Endothelial cell of umbilical vein (primary cell): Measurements from ENCODE around the gene DDX51. TPM values are rescaled to one million over a fixed set of nuclear protein-coding genes. Genes with fewer than 3 reads are reported as not detected.

Experiments
- BruUV-seq: library from RNA; stranded (reverse); fragments of 400-500 nt; replicated peaks from 2 replicates; lab custom pipeline; 2021; lab: Mats Ljungman, UMichigan
- CTCF ChIA-PET: fragments of 300-600, 350-600 bp; sonication (Branson Sonifier 250); formaldehyde crosslinking; loops from one replicate; lab custom pipeline; 2021; ENCODE audit warnings: antibody characterized with exemption, inconsistent platforms; lab: Charles Lee
- POLR2A ChIA-PET: fragments of 300-600, 350-600 bp; sonication (Branson Sonifier 250); formaldehyde crosslinking; loops from one replicate; lab custom pipeline; 2021; ENCODE audit warnings: antibody characterized with exemption, inconsistent platforms; lab: Charles Lee
- DNase-seq: peaks from one replicate; pipeline ENCODE4 v3.0.0-alpha.2; 2011; ENCODE audit warnings: low read depth, low spot score
- FAIRE-seq: peaks from 2 replicates; lab custom pipeline; 2011; peaks lifted over from hg19 to GRCh38; lab: Jason Lieb, UNC
- H2AFZ ChIP-seq: 2 replicates; pipeline ENCODE4 v1.6.0; 2012; ENCODE audit warnings: low read depth, low read length, control low read depth, inconsistent platforms
- H3K27ac ChIP-seq: 2 replicates; pipeline ENCODE4 v1.5.1; 2011; ENCODE audit warnings: low read depth, mild to moderate bottlenecking, control low read depth, low read length, moderate library complexity; ENCODE audit not compliant: insufficient read depth
- H3K27me3 ChIP-seq, 2 experiments: 2 replicates each; pipeline versions ENCODE4 v1.6.0 to v1.6.1; 2011; ENCODE audit warnings: low read length in 2 of 2, mixed read lengths in 1 of 2; ENCODE audit not compliant: control insufficient read depth in 2 of 2, insufficient read depth in 2 of 2
- H3K36me3 ChIP-seq, 2 experiments: 2 replicates in 1 of 2; 3 replicates in 1 of 2; pipeline ENCODE4 v1.5.1; 2011; ENCODE audit warnings: low read length in 2 of 2, mild to moderate bottlenecking in 1 of 2, moderate library complexity in 1 of 2; ENCODE audit not compliant: control insufficient read depth in 2 of 2, insufficient read depth in 2 of 2; ENCODE audit errors: extremely low read depth in 1 of 2
- H3K4me1 ChIP-seq: 3 replicates; pipeline ENCODE4 v1.5.1; 2011; ENCODE audit warnings: mild to moderate bottlenecking, low read length; ENCODE audit not compliant: control insufficient read depth, insufficient read depth; ENCODE audit errors: extremely low read depth
- H3K4me2 ChIP-seq: 2 replicates; pipeline ENCODE4 v1.6.1; 2011; ENCODE audit warnings: low read length, control low read depth, mixed read lengths; ENCODE audit not compliant: insufficient read depth
- H3K4me3 ChIP-seq, 3 experiments: fragments of 200-600 bp in 1 of 3; sonication (generic), shearing (Covaris generic) in 1 of 3; replicated peaks in 1 of 3; 2 replicates each; pipeline ENCODE4 v1.5.1; 2011 to 2016; ENCODE audit warnings: control low read depth in 3 of 3, low read length in 3 of 3, mild to moderate bottlenecking in 2 of 3, inconsistent platforms in 1 of 3, low read depth in 1 of 3, moderate library complexity in 1 of 3; ENCODE audit not compliant: insufficient read depth in 1 of 3
- H3K79me2 ChIP-seq: 2 replicates; pipeline ENCODE4 v1.6.0; 2012; ENCODE audit warnings: low read length, inconsistent platforms; ENCODE audit not compliant: control insufficient read depth, insufficient read depth
- H3K9ac ChIP-seq: replicated peaks from 2 replicates; pipeline ENCODE3; 2011; ENCODE audit warnings: low read length, control low read depth; ENCODE audit not compliant: insufficient read depth; ENCODE audit errors: extremely low read depth
- H3K9me1 ChIP-seq: replicated peaks from 3 replicates; pipeline ENCODE4 v1.6.0; 2011; ENCODE audit warnings: mild to moderate bottlenecking, low read length; ENCODE audit not compliant: control insufficient read depth, insufficient read depth; ENCODE audit errors: extremely low read depth
- H3K9me3 ChIP-seq: replicated peaks from 2 replicates; pipeline ENCODE4 v1.5.1; 2012; ENCODE audit warnings: low read length, inconsistent platforms; ENCODE audit not compliant: control insufficient read depth, insufficient read depth
- H4K20me1 ChIP-seq: replicated peaks from 2 replicates; pipeline ENCODE3; 2011; ENCODE audit warnings: mild to moderate bottlenecking, low read length; ENCODE audit not compliant: control insufficient read depth, insufficient read depth; ENCODE audit errors: extremely low read depth
- CTCF ChIP-seq, 2 donors: IDR thresholded peaks; 1 replicate in 1 of 2; 2 replicates in 1 of 2; pipeline ENCODE4 v1.5.1; 2011; ENCODE audit warnings: low read length in 2 of 2, mild to moderate bottlenecking in 2 of 2, moderate library complexity in 2 of 2, control low read depth in 1 of 2, inconsistent platforms in 1 of 2, low read depth in 1 of 2; ENCODE audit not compliant: insufficient read depth in 1 of 2; ENCODE audit errors: extremely low read depth in 1 of 2
- EZH2 ChIP-seq: IDR thresholded peaks from 2 replicates; pipeline ENCODE4 v1.6.1; 2012; ENCODE audit warnings: borderline replicate concordance, low read depth, mild to moderate bottlenecking, moderate library complexity, low read length, inconsistent platforms; ENCODE audit not compliant: severe bottlenecking
- FOS ChIP-seq: IDR thresholded peaks from 2 replicates; pipeline ENCODE4 v1.6.1; 2011; ENCODE audit warnings: mild to moderate bottlenecking, low read length, moderate library complexity, borderline replicate concordance; ENCODE audit not compliant: insufficient read depth
- GATA2 ChIP-seq: IDR thresholded peaks from 2 replicates; pipeline ENCODE4 v1.7.0; 2011; ENCODE audit warnings: low read depth, mild to moderate bottlenecking, moderate library complexity, mixed read lengths, low read length; ENCODE audit not compliant: insufficient read length, insufficient read depth
- JUN ChIP-seq: IDR thresholded peaks from 2 replicates; pipeline ENCODE4 v1.6.1; 2011; ENCODE audit warnings: borderline replicate concordance, low read depth; ENCODE audit not compliant: insufficient read length, insufficient read depth
- MYC ChIP-seq: IDR thresholded peaks from one replicate; pipeline ENCODE4 v1.6.1; 2011; ENCODE audit warnings: mild to moderate bottlenecking, low read depth, low read length
- POLR2A ChIP-seq: IDR thresholded peaks from 2 replicates; pipeline ENCODE4 v1.6.1; 2012; ENCODE audit warnings: low read depth, mild to moderate bottlenecking, control low read depth, low read length
- POLR2AphosphoS5 ChIP-seq: IDR thresholded peaks from 2 replicates; pipeline ENCODE4 v1.6.1; 2012; ENCODE audit warnings: low read depth, mild to moderate bottlenecking, control low read depth, low read length, moderate library complexity; ENCODE audit not compliant: insufficient read depth
- dilution Hi-C: fragments of 300-500 bp; cut with MboI; formaldehyde crosslinking; loops from one replicate; pipeline ENCODE4 v1.15.0; 2019; ENCODE audit warnings: low sequenced_read_pairs; ENCODE audit not compliant: extremely low pct_ligation_motif_present
- intact Hi-C: fragments of 100-400 bp; cut with micrococcal nuclease; formaldehyde crosslinking; loops from one replicate; pipeline ENCODE4 v1.10.0; 2022
- polyA plus RNA-seq, 4 experiments: library from polyadenylated mRNA; depleted of rRNA in 3 of 4; stranded (reverse) in 3 of 4; unstranded in 1 of 4; fragments of >200 nt; gene quantifications; 2 replicates each; pipeline versions ENCODE4 v1.2.1 to v1.2.3, GENCODE V29; 2011 to 2012; ENCODE audit warnings: missing spikeins in 1 of 4
- total RNA-seq: library from RNA; stranded (reverse); gene quantifications from 2 replicates; pipeline ENCODE4 v1.2.3, GENCODE V29; 2021
- TF ChIP-seq, protein P1 (sequence below): IDR thresholded peaks from 2 replicates; pipeline ENCODE4 v1.6.1; 2011; ENCODE audit not compliant: insufficient read depth, insufficient read length

DDX51 gene
- total and polyA plus RNA-seq, 2 donors (not counting 3 experiments of a cell fraction or from before 2014, with no cell fraction given): 11.4 to 23.5 TPM

- POLR2A ChIA-PET: no interaction called here
- Histone ChIP-seq H3K36me3 (peaks cover 0 to 6% of the 10 kb centered on the region in 2 experiments), H3K9me1 (no peaks in the 10 kb centered on the region), H3K4me2 (no peak overlapping the region), H3K27ac (no peak overlapping the region), H3K79me2 (peaks cover 26% of the 10 kb centered on the region), H2AFZ (no peak overlapping the region), H3K4me1 (peaks cover 14% of the 10 kb centered on the region), H3K27me3 (no peaks in the 10 kb centered on the region), H4K20me1 (no peaks in the 10 kb centered on the region), H3K9ac (no peak overlapping the region), H3K9me3 (no peaks in the 10 kb centered on the region), H3K4me3 (no peak overlapping the region)
- CTCF ChIA-PET: interaction anchor here (1.2 kb wide), 1 partner anchor 266 kb away, joined by 6 read pairs; no protein-coding TSS in a partner anchor
- intact Hi-C loops: no loop called here
- dilution Hi-C loops: no loop called here
- DNase-seq (no peak), FAIRE-seq (no peak)
- BruUV-seq: no TSS peak
- TF ChIP-seq, protein P1, sequence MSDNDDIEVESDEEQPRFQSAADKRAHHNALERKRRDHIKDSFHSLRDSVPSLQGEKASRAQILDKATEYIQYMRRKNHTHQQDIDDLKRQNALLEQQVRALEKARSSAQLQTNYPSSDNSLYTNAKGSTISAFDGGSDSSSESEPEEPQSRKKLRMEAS: no peak
- TF ChIP-seq CTCF (IDR thresholded peaks at IDR 0.05; ENCODE audit: extremely low read depth in 1 of 2, insufficient read depth in 1 of 2, low read depth in 1 of 2, low read length in 2 of 2) (no peak), GATA2 (no peak), JUN (no peak), MYC (no peak), POLR2AphosphoS5 (no peak), FOS (no peak), EZH2 (no peak), POLR2A (no peak)
These were observed 3.6 kb upstream of the DDX51 start for GRCh38 chr12:132147423-132148367.
